HG02981 (cell line): ENCODE measurements around the gene PHKA1.
"Not testable (repeated sequence)": the region's sequence is repeated elsewhere in the genome, so short reads cannot be mapped to it uniquely, and the experiment has no call there.

Experiments
- ATAC-seq: cut with Tn5 transposase; IDR thresholded peaks from one replicate; pipeline ENCODE4 v1.9.1; 2021; ENCODE audit warnings: mild to moderate bottlenecking, moderate library complexity; ENCODE audit not compliant: unreplicated experiment

Gene PHKA1

DNA sequence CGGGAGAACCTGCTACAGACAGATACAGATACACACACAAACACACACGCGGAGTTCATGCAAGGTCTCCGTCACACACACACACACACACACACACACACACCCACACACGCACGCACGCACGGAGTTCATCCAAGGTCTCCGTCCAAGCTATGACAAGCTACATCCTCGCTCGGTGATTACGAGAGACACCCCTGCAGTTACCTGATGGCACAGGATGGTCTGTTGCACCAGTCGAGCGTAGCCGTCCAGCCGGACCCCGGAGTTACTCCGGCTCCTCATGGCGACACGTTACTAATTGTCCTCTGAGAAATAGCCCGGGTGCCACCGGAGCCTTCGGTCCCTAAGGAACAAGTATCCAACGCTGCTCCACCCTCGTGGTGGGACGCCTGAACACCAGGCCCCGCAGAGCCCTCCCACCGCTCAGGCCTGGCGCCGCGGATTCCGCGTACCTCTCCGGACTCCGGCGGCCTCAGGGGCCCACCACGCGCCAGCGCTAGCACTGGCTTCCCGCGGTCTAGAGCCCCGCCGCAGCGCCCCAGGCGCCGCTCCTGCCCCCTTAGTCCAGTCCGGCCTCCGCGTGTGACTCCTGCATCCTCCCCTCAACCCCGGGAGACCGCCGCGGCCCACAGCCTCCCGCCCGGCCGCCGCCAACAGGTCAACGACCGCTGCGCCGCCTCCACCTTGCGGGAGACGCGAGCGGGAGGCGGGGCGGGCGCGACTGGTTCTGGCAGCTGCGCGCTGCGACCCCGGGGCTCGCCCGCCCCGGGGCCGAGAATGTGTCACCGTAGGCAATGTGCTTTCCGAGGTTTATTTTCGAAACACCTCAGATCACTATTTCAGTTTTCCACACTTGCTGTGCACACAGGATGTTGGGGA lies at the start of gene PHKA1:
Gene PHKA1 (minus strand): TSS at position 708 of the 879 bp plus-strand sequence. CDS start 426 bp downstream, at position 282.
- ATAC-seq, result peak; percentile 60

DNA sequence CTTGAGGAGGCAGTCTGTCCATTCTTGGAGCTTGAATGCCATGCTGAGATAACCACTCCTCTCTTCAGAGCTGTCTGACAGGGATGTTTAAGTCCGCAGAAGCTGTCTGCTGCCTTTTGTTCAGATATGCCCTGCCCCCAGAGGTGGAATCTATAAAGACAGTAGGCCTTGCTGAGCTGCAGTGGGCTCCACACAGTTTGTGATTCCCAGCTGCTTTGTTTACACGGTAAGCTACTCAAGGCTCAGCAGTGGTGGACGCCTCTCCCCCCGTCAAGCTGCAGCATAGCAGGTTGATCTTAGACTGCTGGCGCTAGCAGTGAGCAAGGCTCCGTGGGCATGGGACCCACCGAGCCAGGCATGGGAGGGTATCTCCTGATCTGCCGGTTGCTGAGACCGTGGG lies 46.3 kb upstream of the PHKA1 start:
- ATAC-seq, result not testable (repeated sequence)

DNA sequence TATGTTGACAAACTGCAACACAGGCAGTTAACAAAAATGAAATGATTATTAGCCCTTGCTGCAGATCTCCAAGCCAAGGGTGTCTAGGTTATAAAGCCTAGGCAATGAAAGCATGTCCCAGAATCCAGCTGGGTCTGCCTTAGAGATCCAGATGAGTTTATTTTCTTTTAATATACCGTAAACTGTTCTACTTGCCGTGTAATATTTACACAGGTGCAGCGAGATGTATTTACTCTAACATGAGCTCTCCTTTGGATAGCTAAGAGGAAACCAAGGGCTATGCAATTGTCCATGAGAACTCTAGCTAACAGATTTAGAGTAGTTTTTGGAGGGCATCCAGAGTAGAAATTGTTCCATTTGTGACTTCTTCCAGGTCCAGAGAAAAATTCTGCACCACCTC lies 34.4 kb upstream of the PHKA1 start:
- not testable (repeated sequence) for ATAC-seq

- ATAC-seq, result not testable (repeated sequence)
Measured at GRCh38 chrX:72745546-72745945, 31.4 kb upstream of the PHKA1 start.

- ATAC-seq, result no peak
Measured at GRCh38 chrX:72735561-72735960, 21.5 kb upstream of the PHKA1 start.

GRCh38 chrX:72733636-72734035 lies 19.5 kb upstream of the PHKA1 start:
- ATAC-seq, result not testable (repeated sequence)

- ATAC-seq, result no peak
Measured at GRCh38 chrX:72727846-72728245, 13.7 kb upstream of the PHKA1 start.

- ATAC-seq, result no peak
Measured at GRCh38 chrX:72716766-72717165, 2.7 kb upstream of the PHKA1 start.

- ATAC-seq, result no peak
Measured at GRCh38 chrX:72715546-72715945, 1.4 kb upstream of the PHKA1 start.

GRCh38 chrX:72714478-72714916 lies 391 bp upstream of the PHKA1 start:
- no peak for ATAC-seq

DNA sequence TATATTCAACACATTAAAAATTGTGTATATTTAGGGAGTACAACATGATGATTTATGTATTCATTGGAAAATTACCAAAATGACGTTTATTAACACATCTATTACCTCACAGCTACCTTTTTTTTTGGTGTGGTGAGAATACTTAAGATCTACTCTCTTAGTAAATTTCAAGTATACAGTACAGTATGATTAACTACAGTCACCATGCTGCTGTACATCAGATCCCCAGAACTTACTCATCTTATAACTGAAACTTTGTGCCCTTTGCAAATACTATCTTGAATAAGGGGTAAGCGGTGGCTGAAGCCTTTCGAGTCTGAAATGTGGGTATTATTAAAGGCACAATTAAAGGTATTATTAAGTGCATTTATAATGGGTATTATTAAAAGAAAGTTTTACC lies 976 bp downstream of the PHKA1 start:
- no peak for ATAC-seq

- no peak for ATAC-seq
Measured at GRCh38 chrX:72712094-72712755, 1.9 kb downstream of the PHKA1 start.

DNA sequence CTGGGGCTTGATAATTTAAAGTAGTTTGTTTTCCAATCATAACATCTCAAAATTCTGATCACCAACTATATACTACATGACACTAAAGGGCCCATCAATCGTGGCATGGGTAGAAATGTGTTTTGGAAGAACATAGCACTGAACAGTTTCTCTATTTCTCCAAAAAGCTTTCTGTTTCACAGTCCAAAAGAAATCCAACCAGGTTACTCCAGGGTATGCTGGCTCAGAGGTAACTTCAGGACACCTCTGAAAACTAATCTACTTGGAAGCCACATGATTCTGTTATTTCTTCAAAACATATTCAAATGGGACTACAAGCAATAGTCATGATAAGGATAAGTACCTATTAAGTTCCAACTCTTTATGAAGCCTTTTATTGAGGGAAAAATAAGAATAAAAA lies 8.3 kb downstream of the PHKA1 start:
- no peak for ATAC-seq

GRCh38 chrX:72705111-72705510 lies 9.0 kb downstream of the PHKA1 start:
- no peak for ATAC-seq

DNA sequence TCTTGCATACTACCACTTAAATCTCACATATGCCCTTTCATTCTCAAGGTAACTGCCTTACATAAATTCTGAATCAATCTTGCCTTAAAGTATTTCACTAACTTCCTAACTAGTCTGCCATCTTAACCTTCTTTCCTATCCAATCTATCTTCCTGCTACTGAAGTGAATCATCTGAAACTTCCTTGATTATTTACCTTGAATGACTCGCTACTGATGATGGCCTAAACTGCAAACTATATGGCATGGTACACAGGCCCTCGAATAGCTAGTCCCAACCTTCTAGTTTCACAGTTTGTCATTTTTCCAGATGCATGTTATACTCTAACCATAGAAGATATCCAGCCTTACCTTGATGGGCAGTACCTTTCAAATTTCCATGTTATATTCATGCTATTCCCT lies 19.9 kb downstream of the PHKA1 start:
- no peak for ATAC-seq

- no peak for ATAC-seq
Measured at GRCh38 chrX:72693477-72693876, 20.6 kb downstream of the PHKA1 start.

GRCh38 chrX:72687396-72687795 lies 26.7 kb downstream of the PHKA1 start:
- ATAC-seq, result no peak

- ATAC-seq, result no peak
Measured at GRCh38 chrX:72685810-72686456, 28.2 kb downstream of the PHKA1 start.

DNA sequence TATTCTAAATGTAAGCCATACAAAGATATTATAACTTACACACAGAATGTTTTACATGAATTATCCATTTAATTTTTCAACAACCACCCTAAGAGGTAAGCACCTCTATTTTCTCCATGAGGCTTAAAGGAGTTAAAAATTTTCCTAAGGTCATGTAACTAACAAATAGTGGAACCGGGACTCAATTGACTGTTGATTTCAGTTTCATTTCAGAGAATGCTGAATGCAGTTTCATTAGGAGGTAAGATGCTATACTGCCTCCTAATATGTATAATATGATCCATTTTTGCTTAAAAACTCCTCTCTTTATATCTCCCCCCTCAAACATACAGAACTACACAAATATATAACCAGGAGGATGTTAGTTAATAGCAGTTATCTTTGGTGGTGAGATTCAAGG lies 29.1 kb downstream of the PHKA1 start:
- ATAC-seq, result no peak

- ATAC-seq, result no peak
Measured at GRCh38 chrX:72683631-72684030, 30.5 kb downstream of the PHKA1 start.

- ATAC-seq, result no peak
Measured at GRCh38 chrX:72676465-72676864, 37.6 kb downstream of the PHKA1 start.

DNA sequence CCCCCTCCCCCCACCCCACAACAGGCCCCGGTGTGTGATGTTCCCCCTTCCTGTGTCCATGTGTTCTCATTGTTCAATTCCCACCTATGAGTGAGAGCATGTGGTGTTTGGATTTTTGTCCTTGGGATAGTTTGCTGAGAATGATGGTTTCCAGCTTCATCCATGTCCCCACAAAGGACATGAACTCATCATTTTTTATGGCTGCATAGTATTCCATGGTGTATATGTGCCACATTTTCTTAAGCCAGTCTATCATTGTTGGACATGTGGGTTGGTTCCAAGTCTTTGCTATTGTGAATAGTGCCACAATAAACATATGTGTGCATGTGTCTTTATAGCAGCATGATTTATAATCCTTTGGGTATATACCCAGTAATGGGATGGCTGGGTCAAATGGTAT lies 40.2 kb downstream of the PHKA1 start:
- not testable (repeated sequence) for ATAC-seq
